ENCODE measurements around the gene BUB1.

Gene BUB1

DNA sequence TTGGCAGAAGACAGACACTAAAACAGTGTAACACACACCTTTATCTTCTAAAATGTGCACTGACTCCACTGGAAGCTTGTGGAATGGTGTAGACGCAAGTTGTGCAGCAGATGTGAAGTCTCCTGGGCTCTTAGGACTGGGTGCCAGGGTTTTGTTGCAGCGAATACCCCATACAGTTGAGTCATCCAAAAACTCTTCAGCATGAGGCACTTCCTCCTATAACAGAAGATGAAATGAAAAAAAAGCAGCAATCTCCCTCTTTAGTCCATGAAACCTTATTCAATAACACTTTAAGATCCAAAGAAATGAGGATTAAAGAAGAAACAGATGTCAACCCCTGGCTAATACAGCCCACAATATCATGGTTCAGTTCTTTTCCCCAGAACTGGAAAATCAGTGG is 22.2 kb downstream of the BUB1 start:
- H3K4me3 ChIP-seq (ENCODE audit: low read length): no peak overlapping the region
- DNase-seq (ENCODE audit: low read depth): no peak
- TF ChIP-seq, protein P1, sequence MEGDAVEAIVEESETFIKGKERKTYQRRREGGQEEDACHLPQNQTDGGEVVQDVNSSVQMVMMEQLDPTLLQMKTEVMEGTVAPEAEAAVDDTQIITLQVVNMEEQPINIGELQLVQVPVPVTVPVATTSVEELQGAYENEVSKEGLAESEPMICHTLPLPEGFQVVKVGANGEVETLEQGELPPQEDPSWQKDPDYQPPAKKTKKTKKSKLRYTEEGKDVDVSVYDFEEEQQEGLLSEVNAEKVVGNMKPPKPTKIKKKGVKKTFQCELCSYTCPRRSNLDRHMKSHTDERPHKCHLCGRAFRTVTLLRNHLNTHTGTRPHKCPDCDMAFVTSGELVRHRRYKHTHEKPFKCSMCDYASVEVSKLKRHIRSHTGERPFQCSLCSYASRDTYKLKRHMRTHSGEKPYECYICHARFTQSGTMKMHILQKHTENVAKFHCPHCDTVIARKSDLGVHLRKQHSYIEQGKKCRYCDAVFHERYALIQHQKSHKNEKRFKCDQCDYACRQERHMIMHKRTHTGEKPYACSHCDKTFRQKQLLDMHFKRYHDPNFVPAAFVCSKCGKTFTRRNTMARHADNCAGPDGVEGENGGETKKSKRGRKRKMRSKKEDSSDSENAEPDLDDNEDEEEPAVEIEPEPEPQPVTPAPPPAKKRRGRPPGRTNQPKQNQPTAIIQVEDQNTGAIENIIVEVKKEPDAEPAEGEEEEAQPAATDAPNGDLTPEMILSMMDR (conservative IDR thresholded peaks at IDR 0.05; ENCODE audit: low read depth, low read length): no peak

GRCh38 chr2:110653861-110654260 is 24.0 kb downstream of the BUB1 start:
- H3K4me3 ChIP-seq (ENCODE audit: low read length): no peak overlapping the region
- DNase-seq (ENCODE audit: low read depth): no peak
- TF ChIP-seq, protein P1 (conservative IDR thresholded peaks at IDR 0.05; ENCODE audit: low read depth, low read length): no peak

DNA sequence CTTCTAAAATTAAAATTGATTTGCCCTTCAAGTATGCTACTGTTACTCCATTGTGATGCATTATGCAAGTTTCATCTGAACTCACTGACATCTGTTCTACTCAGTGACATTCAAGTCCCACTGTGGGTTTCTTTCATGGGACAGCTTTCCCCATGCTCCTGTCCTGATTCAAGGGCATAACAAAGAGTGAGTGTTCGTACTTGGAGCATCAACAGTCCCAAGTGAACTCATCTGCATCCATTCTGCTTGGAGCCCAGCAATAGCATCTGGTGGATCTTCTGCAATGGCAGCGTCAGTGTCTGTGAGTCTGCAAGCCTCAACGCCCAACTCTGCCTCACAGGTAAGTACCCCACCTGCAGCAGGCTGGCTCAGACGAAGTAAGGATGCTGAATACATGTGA is 27.5 kb downstream of the BUB1 start:
- DNase-seq (ENCODE audit: low read depth): no peak
- TF ChIP-seq, protein P1 (conservative IDR thresholded peaks at IDR 0.05; ENCODE audit: low read depth, low read length): no peak

GRCh38 chr2:110647777-110648176 is 30.1 kb downstream of the BUB1 start:
- TF ChIP-seq, protein P1 (conservative IDR thresholded peaks at IDR 0.05; ENCODE audit: low read depth, low read length): no peak
- DNase-seq (ENCODE audit: low read depth): no peak
- H3K4me3 ChIP-seq (ENCODE audit: low read length): no peak overlapping the region

More for the DNA sequence above, 27.5 kb downstream of the BUB1 start:
- no peak overlapping the region for H3K4me3 ChIP-seq (ENCODE audit: low read length)

GRCh38 chr2:110645616-110646015 is 32.2 kb downstream of the BUB1 start:
- no peak overlapping the region for H3K4me3 ChIP-seq (ENCODE audit: low read length)
- DNase-seq (ENCODE audit: low read depth): no peak
- TF ChIP-seq, protein P1 (conservative IDR thresholded peaks at IDR 0.05; ENCODE audit: low read depth, low read length): no peak

DNA sequence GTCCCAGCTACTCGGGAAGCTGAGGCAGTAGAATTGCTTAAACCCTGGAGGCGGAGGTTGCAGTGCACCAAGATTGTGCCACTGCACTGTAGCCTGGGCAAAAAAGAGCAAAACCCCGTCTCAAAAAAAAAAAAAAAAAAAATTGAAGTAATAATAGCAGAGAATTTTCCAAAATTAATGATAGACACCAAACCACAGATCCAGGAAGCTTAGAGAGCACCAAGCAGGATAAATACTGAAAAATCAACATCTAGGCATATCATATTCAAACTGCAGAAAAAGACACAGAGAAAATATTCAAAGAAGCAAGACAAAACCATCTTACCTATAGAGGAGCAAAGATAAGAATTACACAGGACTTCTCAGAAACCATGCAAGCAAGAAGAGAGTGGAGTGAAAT is 33.5 kb downstream of the BUB1 start:
- TF ChIP-seq, protein P1 (conservative IDR thresholded peaks at IDR 0.05; ENCODE audit: low read depth, low read length): no peak
- DNase-seq (ENCODE audit: low read depth): no peak
- H3K4me3 ChIP-seq (ENCODE audit: low read length): no peak overlapping the region

DNA sequence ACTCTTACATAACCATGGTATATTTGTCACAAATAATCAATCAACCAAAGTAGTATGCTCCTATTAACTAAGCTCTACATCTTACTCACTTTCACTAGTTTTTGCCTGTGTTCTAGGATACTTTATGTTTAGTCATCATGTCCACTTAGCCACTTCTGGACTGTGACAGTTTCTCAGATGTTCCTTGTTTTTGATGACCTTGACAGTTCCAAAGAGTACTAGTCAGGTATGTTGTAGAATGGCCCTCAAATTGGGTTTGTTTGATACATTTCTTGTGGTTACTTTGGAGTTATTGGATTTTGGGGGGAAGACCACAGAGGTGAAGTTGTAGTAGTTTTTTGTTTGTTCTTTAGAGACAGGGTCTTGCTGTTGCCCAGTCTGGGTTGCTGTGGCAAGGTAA is 35.5 kb downstream of the BUB1 start:
- no peak for DNase-seq (ENCODE audit: low read depth)
- no peak overlapping the region for H3K4me3 ChIP-seq (ENCODE audit: low read length)
- TF ChIP-seq, protein P1 (conservative IDR thresholded peaks at IDR 0.05; ENCODE audit: low read depth, low read length): no peak

All from retinal pigment epithelial cell (primary cell).